Activated CD8-positive, alpha-beta memory T cell treated with anti-CD3 and anti-CD28 coated beads for 24 hours (primary cell): ENCODE results near the gene ZBTB7C.

Experiments used
- DNase-seq: peaks from one replicate; pipeline ENCODE4 v3.0.0-alpha.2; 2020

ZBTB7C gene

GRCh38 chr18:47978141-47978540 is 431.0 kb downstream of the ZBTB7C start:
- no peak for DNase-seq
